ENCODE data around the gene IRF9.

The IRF9 gene

GRCh38 chr14:24131549-24131966 is 29.5 kb upstream of the IRF9 start:
- TF ChIP-seq, protein P1, sequence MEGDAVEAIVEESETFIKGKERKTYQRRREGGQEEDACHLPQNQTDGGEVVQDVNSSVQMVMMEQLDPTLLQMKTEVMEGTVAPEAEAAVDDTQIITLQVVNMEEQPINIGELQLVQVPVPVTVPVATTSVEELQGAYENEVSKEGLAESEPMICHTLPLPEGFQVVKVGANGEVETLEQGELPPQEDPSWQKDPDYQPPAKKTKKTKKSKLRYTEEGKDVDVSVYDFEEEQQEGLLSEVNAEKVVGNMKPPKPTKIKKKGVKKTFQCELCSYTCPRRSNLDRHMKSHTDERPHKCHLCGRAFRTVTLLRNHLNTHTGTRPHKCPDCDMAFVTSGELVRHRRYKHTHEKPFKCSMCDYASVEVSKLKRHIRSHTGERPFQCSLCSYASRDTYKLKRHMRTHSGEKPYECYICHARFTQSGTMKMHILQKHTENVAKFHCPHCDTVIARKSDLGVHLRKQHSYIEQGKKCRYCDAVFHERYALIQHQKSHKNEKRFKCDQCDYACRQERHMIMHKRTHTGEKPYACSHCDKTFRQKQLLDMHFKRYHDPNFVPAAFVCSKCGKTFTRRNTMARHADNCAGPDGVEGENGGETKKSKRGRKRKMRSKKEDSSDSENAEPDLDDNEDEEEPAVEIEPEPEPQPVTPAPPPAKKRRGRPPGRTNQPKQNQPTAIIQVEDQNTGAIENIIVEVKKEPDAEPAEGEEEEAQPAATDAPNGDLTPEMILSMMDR (IDR thresholded peaks at IDR 0.05; ENCODE audit: low read depth, low read length) = no peak
- DNase-seq (ENCODE audit: low read depth in 2 of 2) = no peak
- H3K4me3 ChIP-seq (replicated peaks in 1 of 2; ENCODE audit: low read depth in 2 of 2, low read length in 2 of 2) = no peak overlapping the region

DNA sequence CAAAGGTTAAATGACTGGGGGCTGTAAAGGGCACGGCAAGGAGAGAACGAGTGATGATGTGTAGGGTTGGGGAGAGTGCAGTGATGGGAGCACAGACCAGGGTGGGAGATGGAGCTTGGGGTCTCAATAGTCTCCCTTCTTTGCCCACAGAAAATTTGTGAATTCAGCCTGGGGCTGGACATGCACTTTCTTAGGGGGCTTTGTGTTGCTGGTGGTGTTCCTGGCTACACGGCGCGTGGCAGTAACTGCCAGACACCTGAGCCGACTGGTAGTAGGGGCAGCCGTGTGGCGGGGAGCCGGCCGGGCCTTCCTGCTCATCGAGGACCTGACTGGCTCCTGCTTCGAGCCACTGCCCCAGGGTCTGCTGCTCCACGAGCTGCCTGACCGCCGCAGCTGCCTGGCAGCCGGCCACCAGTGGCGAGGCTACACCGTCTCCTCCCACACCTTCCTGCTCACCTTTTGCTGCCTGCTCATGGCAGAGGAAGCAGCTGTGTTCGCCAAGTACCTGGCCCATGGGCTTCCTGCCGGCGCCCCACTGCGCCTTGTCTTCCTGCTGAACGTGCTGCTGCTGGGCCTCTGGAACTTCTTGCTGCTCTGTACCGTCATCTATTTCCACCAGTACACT is 28.9 kb upstream of the IRF9 start:
- DNase-seq (ENCODE audit: low read depth in 2 of 2) = no peak
- H3K4me3 ChIP-seq (replicated peaks in 1 of 2; ENCODE audit: low read depth in 2 of 2, low read length in 2 of 2) = no peak overlapping the region

DNA sequence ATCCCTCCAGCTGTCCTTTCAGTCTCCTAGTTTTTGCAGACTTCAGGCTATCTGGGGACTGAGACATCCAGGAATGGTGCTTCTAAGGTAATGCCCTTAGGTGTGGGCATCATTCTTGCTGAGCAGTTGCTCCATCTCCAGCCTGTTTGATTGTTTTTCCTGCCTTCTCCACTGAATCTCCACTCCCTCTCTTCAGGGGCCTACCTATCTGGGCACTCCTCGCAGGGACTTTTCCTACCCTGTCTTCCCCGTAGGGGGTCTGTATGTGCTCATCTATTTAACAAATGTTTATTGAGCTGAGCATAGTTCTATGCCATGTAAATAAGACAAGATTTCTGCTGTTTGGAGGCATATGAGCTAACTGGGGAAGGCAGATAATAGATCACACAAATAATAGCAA is 28.1 kb upstream of the IRF9 start:
- TF ChIP-seq, protein P1 (IDR thresholded peaks at IDR 0.05; ENCODE audit: low read depth, low read length) = no peak
- H3K4me3 ChIP-seq (replicated peaks in 1 of 2; ENCODE audit: low read depth in 2 of 2, low read length in 2 of 2) = no peak overlapping the region
- no peak for DNase-seq (ENCODE audit: low read depth in 2 of 2)

More for the DNA sequence above, 28.9 kb upstream of the IRF9 start:
- TF ChIP-seq, protein P1 (IDR thresholded peaks at IDR 0.05; ENCODE audit: low read depth, low read length) = no peak

DNA sequence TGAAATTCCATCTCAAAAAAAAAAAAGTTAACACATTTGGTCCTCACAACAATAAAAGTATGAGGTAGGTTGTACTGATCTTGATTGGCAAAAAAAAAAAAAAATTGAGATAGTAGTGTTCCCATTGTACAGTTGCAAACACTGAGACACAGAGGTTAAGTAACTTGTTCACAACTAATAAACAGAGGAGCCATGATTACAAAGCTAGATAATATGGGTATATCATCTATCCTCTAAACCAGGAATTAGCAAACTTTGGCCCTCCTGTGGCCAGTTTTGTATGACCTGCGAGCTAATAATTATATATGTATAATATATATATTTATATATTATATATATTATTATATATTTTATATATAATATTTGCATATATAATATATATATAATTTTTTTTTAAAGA is 27.3 kb upstream of the IRF9 start:
- no peak overlapping the region for H3K4me3 ChIP-seq (replicated peaks in 1 of 2; ENCODE audit: low read depth in 2 of 2, low read length in 2 of 2)
- no peak for DNase-seq (ENCODE audit: low read depth in 2 of 2)
- TF ChIP-seq, protein P1 (IDR thresholded peaks at IDR 0.05; ENCODE audit: low read depth, low read length) = no peak

DNA sequence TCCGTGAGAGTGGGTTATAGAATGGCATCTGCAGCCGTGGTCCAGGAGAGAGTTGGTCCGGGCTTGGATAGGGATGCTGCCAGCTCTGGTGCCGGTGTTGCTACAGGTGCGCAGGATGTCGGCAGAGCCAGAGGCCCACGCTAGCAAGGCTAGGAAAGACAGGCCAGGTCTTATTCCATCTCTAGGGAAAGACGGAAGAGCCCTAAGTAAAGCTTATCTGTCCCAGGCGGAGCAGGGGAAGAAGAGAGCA is 25.6 kb upstream of the IRF9 start:
- no peak for DNase-seq (ENCODE audit: low read depth in 2 of 2)
- TF ChIP-seq, protein P1 (IDR thresholded peaks at IDR 0.05; ENCODE audit: low read depth, low read length) = no peak
- peak overlapping the region; percentile 76 to 89 for H3K4me3 ChIP-seq (replicated peaks in 1 of 2; ENCODE audit: low read depth in 2 of 2, low read length in 2 of 2)

- peak; percentile 84 to 89 for DNase-seq (ENCODE audit: low read depth in 2 of 2)
- TF ChIP-seq, protein P1 (IDR thresholded peaks at IDR 0.05; ENCODE audit: low read depth, low read length) = no peak
Measured at GRCh38 chr14:24135834-24136683, 25.0 kb upstream of the IRF9 start, which contains the start of gene PSME1. TSS of gene PSME1 (plus strand) at chr14:24136194. CDS start at chr14:24136263, 69 bp downstream.

More at GRCh38 chr14:24135834-24136683, 25.0 kb upstream of the IRF9 start, which contains the start of gene PSME1:
- H3K4me3 ChIP-seq (replicated peaks in 1 of 2; ENCODE audit: low read depth in 2 of 2, low read length in 2 of 2) = peak within 1 kb of the TSS; percentile 76 to 89

Data from cardiac fibroblast (primary cell).